Lower lobe of right lung (tissue), 2 donors: Measurements from ENCODE around the gene WDR4. TPM values are rescaled to one million over a fixed set of nuclear protein-coding genes. Genes with fewer than 3 reads are reported as not detected.
"Not testable (repeated sequence)": the region's sequence is repeated elsewhere in the genome, so short reads cannot be mapped to it uniquely, and the experiment has no call there.

ENCODE experiments used
- ATAC-seq, 2 donors: fragments of 200-7000 bp; cut with Tn5 transposase; one replicate each; pipeline ENCODE4 v1.9.1; 2020 to 2022; ENCODE audit warnings: mild to moderate bottlenecking in 2 of 2, moderate library complexity in 2 of 2
- DNase-seq: peaks from one replicate; pipeline ENCODE4 v3.0.0-alpha.2; 2020
- H3K27ac ChIP-seq: fragments of 200-600 bp; one replicate; pipeline ENCODE4 v1.8.0; 2022
- H3K27me3 ChIP-seq: fragments of 200-600 bp; one replicate; pipeline ENCODE4 v1.8.0; 2022; ENCODE audit warnings: low read depth
- H3K36me3 ChIP-seq: fragments of 200-600 bp; one replicate; pipeline ENCODE4 v1.8.0; 2022; ENCODE audit warnings: mild to moderate bottlenecking
- H3K4me1 ChIP-seq: fragments of 200-600 bp; one replicate; pipeline ENCODE4 v1.8.0; 2022
- H3K4me3 ChIP-seq: fragments of 200-600 bp; one replicate; pipeline ENCODE4 v1.8.0; 2022; ENCODE audit warnings: mild to moderate bottlenecking
- H3K9me3 ChIP-seq: fragments of 200-600 bp; one replicate; pipeline ENCODE4 v1.8.0; 2022
- intact Hi-C: fragments of 100-400 bp; cut with DNase I; formaldehyde crosslinking; loops from one replicate; pipeline ENCODE4 v1.11.0; 2022
- total RNA-seq: library from RNA; stranded (reverse); fragmentation: NEBNext Ultra II Directional; extraction: Animal tissue kit (Norgen Biotek cat#: 25700); gene quantifications from one replicate; pipeline ENCODE4 v1.2.1, GENCODE V29; 2021
- TF ChIP-seq, protein P1 (sequence below): fragments of 200-600 bp; IDR thresholded peaks from one replicate; pipeline ENCODE4 v1.8.0; 2022; ENCODE audit warnings: antibody characterized with exemption, mild to moderate bottlenecking
- donor health status: DM: no; HTN: yes; CAD: no; lungs with severe emphysema.

WDR4 gene
- total RNA-seq, 1 donor from 2014 or later: 17.1 TPM

DNA sequence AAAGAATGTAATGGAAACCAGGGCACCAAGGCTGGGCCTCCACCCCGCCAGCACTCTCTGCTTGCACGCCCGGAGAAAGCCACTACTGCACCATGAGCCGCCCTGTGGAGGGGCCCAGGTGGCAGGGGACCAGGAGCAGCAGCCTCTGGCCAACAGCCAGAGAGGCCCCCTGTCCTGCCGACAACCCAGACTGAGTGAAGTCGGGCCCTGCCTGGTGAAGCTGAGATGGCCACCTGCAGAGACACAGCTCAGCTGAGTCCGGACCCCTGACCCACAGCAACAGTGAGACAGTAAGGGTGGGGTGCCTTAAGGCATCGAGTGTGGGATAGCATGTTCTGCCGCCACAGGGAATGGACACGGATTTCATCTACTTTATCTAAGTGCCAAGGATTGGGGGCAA, 28.9 kb downstream of the WDR4 start:
- Histone ChIP-seq H3K27me3 (no peaks in the 10 kb centered on the region), H3K4me3 (no peak overlapping the region), H3K36me3 (peaks cover 91% of the 10 kb centered on the region), H3K27ac (no peak overlapping the region), H3K4me1 (peaks cover 12% of the 10 kb centered on the region), H3K9me3 (no peaks in the 10 kb centered on the region)
- intact Hi-C loops: no loop called here
- ATAC-seq: no peak
- no peak for DNase-seq
- TF ChIP-seq, protein P1, sequence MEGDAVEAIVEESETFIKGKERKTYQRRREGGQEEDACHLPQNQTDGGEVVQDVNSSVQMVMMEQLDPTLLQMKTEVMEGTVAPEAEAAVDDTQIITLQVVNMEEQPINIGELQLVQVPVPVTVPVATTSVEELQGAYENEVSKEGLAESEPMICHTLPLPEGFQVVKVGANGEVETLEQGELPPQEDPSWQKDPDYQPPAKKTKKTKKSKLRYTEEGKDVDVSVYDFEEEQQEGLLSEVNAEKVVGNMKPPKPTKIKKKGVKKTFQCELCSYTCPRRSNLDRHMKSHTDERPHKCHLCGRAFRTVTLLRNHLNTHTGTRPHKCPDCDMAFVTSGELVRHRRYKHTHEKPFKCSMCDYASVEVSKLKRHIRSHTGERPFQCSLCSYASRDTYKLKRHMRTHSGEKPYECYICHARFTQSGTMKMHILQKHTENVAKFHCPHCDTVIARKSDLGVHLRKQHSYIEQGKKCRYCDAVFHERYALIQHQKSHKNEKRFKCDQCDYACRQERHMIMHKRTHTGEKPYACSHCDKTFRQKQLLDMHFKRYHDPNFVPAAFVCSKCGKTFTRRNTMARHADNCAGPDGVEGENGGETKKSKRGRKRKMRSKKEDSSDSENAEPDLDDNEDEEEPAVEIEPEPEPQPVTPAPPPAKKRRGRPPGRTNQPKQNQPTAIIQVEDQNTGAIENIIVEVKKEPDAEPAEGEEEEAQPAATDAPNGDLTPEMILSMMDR: no peak

DNA sequence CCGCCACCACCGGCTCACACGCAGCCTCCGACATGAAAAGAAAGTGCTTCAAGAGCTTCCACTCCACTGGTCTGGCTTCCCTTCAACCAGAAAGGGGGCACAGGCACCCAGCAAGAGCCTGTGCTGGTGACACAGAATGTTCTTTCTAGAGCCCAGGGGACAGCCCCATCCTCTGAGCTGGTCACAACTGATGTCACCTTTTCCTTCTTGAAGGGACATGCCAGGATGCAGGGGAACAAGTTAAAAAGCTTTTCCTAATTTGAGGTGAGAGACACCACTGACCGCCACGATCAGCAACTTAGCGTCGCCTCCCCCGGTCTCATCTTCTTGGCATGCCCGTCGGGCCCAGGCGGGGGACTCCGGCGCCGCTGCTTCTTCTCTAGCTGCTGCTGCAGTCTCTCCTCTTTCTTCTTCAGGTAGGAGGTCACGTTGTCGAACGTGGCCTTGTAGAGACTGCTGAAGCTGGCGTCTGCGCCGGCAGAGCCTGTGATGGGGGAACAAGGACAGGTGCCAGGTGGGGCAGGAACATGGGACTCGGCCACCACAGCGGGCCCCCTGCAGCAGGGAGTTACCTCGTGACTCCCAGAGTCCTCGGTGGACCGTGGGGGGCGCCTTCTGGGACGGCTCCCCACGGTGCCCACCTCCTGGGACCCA, 29.5 kb downstream of the WDR4 start:
- no peak for ATAC-seq
- H3K27me3 ChIP-seq: no peaks in the 10 kb centered on the region
- TF ChIP-seq, protein P1: no peak
- no peaks in the 10 kb centered on the region for H3K9me3 ChIP-seq
- intact Hi-C loops: no loop called here
- peaks cover 91% of the 10 kb centered on the region for H3K36me3 ChIP-seq
- no peak overlapping the region for H3K27ac ChIP-seq
- no peak for DNase-seq
- peaks cover 10% of the 10 kb centered on the region for H3K4me1 ChIP-seq
- no peak overlapping the region for H3K4me3 ChIP-seq

DNA sequence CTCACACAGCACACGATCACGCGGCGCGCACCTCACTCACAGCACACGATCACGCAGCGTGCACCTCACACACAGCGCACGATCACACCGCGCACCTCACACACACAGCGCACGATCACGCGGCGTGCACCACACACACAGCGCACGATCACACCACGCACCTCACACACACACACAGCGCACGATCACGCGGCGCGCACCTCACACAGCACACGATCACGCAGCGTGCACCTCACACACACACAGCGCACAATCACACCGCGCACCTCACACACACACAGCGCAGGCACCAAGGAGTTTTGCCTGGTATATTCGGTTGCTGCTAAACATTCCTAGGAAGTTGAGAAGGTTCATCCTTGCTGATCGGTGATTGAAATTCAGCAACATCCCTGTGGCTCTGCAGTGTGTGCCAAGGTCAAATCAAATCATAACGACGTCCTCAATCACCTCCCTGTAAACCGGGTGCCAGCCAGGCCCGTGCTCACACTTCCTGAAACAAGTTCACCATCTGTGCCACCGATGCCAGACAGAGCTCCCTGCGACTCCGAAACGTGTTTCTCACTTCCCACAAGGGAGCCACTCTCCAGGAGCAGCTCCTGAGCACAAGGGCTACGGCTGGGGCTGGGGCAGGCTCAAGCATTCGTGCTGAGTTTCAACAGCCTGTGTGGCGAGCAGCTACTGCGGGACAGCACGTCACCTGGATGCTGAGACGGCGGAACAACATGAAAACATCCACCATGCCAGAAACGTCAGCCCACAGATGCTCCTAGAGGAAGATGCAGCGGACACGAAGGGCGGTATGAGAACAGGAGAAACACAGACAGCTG, 30.2 kb downstream of the WDR4 start:
- intact Hi-C loops: no loop called here
- ATAC-seq: no peak
- TF ChIP-seq, protein P1: no peak

DNA sequence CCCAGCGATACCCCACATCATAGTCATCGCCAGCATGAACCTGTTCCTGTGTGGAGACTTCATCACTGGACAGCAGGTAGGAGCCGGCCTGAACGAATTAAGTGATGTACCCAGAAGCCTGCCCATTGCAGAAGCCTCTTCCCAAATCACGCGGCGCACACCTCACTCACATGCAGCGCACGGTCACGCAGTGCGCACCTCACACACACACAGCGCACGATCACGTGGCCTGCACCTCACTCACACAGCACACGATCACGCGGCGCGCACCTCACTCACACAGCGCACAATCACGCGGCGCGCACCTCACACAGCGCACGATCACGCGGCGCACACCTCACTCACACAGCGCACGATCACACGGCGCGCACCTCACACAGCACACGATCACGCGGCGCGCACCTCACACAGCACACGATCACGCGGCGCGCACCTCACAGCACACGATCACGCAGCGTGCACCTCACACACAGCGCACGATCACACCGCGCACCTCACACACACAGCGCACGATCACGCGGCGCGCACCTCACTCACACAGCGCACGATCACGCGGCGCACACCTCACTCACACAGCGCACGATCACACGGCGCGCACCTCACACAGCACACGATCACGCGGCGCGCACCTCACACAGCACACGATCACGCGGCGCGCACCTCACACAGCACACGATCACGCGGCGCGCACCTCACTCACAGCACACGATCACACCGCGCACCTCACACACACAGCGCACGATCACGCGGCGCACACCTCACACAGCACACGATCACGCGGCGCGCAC, 31.0 kb downstream of the WDR4 start:
- intact Hi-C loops, H3K9me3 ChIP-seq, H3K4me3 ChIP-seq, H3K27me3 ChIP-seq, ATAC-seq, H3K4me1 ChIP-seq, H3K27ac ChIP-seq: not testable (repeated sequence)
- peak; percentile 34 for DNase-seq
- peaks cover 91% of the 10 kb centered on the region for H3K36me3 ChIP-seq

More for the DNA sequence above, 30.2 kb downstream of the WDR4 start:
- no peak overlapping the region for H3K27ac ChIP-seq
- H3K27me3 ChIP-seq: no peaks in the 10 kb centered on the region
- DNase-seq: peak; percentile 39
- no peaks in the 10 kb centered on the region for H3K9me3 ChIP-seq
- H3K36me3 ChIP-seq: peaks cover 91% of the 10 kb centered on the region
- no peak overlapping the region for H3K4me3 ChIP-seq
- peaks cover 10% of the 10 kb centered on the region for H3K4me1 ChIP-seq

DNA sequence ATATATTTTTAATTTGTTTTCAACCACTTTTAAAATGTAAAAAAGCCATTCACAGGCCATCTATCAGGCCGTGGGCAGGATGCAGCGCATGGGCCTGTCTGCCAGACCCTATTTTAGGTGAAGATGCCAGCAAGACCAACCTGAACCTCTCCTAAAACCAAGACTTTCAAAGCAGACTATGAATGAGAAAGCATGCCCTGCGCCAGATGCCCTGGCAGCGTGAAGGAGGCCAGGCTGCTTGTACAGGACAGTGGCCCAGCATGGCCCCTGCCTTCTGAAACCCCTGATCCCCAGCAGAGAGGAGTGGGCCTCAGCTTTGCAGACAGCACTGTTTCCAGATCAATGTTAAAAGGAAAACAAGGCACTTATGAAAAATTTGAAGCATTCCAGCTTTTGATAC, 31.6 kb downstream of the WDR4 start:
- H3K36me3 ChIP-seq: peaks cover 91% of the 10 kb centered on the region

More for the DNA sequence above, 31.6 kb downstream of the WDR4 start:
- Histone ChIP-seq H3K27ac (no peak overlapping the region), H3K4me1 (peaks cover 10% of the 10 kb centered on the region), H3K4me3 (no peak overlapping the region), H3K27me3 (no peaks in the 10 kb centered on the region), H3K9me3 (no peaks in the 10 kb centered on the region)
- TF ChIP-seq, protein P1: no peak
- peak; percentile 30 for DNase-seq
- intact Hi-C loops: no loop called here
- ATAC-seq: no peak
